GM18502 (cell line): ENCODE measurements around the gene USP30.
A peak's percentile ranks its signal among the peaks of the same experiment; 100 is the strongest.
"Not testable (repeated sequence)": the region's sequence is repeated elsewhere in the genome, so short reads cannot be mapped to it uniquely, and the experiment has no call there.

Experiments
- ATAC-seq: cut with Tn5 transposase; IDR thresholded peaks from one replicate; pipeline ENCODE4 v1.9.1; 2021; ENCODE audit warnings: mild to moderate bottlenecking; ENCODE audit not compliant: unreplicated experiment, poor library complexity

USP30 gene

DNA sequence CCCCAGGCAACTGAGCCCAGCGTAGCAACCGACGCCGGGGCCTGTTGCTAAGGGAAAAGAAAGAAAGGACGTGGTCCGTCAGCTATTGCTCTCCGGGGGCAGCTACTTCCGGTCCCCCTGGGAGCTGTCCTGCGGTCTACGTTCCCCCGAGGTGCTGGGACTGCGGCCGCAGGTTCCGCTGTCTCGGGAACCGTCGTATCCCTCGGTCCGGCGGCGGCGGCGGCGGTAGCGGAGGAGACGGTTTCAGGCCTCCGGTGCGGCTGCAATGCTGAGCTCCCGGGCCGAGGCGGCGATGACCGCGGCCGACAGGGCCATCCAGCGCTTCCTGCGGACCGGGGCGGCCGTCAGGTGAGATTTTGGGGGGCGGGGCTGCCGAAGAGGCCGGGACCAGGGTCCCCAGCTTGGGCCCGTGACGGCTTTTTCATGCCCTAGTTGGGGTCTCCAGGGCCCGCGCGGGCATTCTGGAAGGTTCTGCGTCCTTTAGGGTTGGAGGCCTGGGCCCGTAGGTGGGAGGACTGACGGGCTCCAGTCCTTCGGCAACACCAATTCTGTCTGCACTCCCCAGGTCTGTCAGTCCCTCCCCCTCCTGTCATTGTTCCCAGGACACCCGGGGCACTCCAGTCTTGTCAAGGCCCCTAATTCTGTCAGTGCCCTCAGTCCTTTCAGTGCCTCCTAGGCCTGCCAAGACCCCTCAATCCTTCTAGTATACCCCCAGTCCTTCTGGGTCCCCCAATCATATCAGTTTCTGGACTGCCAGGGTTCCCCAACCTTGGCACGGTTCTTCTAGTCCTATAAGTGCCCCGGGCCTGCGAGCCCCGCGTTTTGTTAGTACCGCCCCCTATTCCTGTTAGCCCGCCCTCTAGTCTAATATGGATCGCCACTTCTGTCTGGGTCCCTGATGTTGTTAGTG is at the start of gene USP30:
Gene USP30 (plus strand): TSS at position 163 of the 910 bp plus-strand sequence. CDS start 103 bp downstream, at position 266.
- peak; percentile 76 for ATAC-seq

DNA sequence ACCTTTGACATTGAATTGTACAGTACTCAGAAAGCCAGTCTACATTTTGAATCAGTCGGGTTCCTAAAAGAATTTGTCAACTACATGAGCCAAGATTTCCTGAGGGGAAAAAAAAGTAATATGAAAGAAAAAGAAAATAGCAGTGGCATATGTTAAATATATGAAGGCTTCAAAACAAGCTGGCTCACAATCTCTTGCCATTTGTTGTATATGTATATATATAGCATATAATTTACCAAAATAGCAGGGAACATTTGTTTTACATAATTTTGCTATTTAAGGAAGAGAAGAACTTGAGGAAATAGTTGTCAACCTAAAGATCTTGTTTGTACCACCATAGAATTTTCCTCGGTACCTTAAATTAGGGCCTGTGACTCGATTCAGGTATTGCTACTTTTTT is 48.4 kb upstream of the USP30 start:
- no peak for ATAC-seq

- ATAC-seq: no peak
Observed at GRCh38 chr12:109009766-109010165, 42.6 kb upstream of the USP30 start.

DNA sequence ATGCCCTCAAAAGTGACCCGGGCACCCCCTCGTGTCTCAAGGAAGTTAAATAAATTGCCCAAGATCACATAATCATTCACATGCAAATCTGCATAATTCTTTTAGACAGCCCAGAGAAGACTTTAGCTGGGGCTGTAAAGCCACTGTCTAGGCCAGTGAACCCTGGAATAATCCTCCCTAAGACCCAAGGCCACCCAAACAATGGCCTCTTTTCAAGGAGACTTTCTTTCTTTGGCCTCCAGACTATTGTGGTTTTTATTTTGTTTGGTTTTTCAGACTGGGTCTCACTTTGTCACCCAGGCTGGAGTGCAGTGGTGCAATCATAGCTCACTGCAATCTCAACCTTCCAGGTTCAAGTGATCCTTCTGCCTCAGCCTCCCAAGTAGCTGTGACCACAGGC is 42.1 kb upstream of the USP30 start:
- ATAC-seq: no peak

DNA sequence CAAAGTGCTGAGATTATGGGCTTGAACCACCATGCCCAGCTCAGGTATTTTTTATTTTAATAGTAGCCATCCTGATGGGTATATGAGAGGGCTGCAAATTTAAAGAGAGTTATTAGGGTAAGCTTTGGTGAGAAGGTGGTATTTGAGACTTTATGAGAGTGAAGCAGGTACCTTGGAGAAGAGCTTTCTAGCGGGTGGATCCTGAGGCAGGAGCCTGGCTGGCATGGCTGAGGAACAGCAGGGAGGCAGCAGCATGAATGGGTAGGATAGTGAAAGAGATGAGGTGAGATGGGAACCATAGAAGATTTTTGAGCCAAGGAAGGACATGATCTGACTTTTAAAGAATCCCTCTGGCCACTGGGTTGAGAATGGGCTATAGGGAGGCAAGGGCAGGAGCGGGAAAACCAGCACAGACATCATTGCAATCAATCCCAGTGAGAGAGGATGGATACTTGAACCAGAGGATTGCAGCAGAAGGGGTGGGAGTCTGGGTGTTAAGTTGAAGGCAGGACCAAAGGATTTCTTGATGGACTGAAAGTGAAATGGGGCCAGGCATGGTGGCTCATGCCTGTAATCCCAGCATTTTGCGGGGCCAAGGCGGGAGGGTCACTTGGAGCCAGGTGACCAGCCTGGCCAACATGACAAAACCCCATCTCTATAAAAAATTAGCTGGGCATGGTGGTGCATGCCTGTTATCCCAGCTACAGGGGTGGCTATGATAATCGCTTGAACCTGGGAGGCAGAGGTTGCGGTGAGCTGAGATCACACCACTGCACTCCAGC is 37.2 kb upstream of the USP30 start:
- no peak for ATAC-seq

- no peak for ATAC-seq
Observed at GRCh38 chr12:109016016-109016415, 36.4 kb upstream of the USP30 start.

DNA sequence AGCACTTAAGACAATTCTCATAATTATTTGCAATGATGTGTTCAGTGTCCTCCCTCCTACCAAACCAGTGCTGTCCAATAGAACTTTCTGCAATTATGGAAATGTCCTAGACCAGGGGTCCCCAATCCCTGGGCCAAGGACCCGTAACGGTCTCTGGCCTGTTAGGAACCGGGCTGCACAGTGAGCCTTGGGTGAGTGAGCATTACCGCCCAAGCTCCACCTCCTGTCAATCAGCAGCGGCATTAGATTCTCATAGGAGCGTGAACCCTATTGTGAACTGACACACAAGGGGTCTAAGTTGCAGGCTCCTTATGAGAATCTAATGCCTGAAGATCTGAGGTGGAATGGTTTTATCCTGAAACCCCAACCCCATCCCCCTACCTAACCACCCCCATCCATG is 35.4 kb upstream of the USP30 start:
- no peak for ATAC-seq

GRCh38 chr12:109018296-109018695 is 34.1 kb upstream of the USP30 start:
- no peak for ATAC-seq

GRCh38 chr12:109020146-109020795 is 32.1 kb upstream of the USP30 start:
- no peak for ATAC-seq

DNA sequence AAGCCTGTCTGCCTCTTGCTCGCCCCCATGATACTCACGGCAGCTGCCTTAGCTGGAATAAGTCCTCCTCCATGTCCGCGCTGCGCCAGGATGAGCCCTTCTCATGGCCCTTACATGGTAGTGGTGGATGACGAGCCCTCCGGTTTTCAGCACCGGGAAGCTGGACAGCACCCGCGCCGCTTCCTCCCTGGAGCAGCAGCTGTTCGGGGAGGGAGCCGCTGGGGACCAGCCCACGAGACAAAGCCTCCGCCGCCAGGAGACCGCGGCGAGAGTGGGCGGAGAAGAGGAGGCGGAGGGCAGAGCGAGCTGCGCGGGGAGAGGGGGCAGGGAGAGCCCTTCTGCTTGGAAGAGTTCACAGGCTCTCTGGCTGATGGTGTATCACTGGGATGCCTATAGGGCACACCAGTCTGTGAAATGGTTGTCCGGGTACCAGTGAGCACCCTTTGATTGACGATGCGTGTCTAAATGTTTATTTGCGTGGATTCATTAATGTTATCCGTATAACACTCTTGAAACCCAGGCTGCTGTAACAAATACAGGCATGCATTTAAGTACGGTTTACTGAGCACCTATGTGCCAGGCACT is 31.5 kb upstream of the USP30 start, which contains the start of gene SVOP:
Gene SVOP (minus strand): TSS at position 273 of the 585 bp plus-strand sequence. CDS start 200 bp downstream, at position 73.
- no peak for ATAC-seq

DNA sequence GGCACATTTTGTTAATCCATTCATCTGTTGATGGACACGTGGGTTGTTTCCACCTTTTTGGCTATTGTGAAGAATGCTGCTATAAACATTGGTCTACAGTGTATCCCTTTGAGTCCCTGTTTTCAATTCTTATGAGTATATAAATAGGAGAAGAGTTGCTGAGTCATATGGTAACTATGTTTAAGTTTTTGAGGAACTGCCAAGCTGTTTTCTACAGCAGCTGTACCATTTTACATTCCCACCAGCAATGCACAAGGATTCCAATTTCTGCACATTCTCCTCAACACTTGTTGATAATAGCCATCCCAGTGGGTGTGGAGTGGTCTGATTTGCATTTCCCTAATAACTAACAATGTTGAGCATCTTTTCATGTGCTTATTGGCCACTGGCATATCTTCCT is 24.6 kb upstream of the USP30 start:
- no peak for ATAC-seq

DNA sequence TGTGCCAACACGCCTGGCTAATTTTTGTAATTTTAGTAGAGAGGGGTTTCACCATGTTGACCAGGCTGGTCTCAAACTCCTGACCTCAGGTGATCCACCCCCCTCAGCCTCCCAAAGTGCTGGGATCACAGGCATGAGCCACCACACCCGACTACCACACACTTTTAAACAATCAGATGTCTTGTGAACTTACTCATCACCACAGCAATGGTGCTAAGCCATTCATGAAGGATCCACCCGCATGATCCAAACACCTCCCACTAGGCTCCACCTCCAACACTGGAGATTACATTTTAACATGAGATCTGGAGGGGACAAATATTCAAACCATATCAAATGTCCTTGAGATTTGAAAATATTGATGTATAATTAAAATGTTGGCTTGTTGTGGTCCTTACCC is 23.8 kb upstream of the USP30 start:
- ATAC-seq: not testable (repeated sequence)

DNA sequence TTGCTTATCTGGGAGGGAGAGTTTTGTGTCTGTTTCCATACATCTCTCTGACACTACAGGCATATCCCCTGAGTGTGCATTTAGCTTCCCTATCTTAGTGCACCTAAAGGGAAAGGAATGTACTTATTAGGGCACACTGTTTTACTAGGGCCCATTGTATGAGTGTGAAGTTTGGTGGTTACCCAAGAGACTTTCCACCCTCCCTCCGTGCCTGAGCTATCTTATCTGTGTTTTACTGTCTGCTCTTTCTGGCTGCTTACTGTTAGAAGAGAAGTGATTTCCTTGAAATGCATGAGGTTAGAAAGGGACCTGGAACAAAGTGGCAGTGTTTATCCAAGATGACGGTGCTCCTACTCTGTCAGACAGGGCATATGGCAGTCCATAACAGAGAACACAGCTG is 23.0 kb upstream of the USP30 start:
- ATAC-seq: no peak

DNA sequence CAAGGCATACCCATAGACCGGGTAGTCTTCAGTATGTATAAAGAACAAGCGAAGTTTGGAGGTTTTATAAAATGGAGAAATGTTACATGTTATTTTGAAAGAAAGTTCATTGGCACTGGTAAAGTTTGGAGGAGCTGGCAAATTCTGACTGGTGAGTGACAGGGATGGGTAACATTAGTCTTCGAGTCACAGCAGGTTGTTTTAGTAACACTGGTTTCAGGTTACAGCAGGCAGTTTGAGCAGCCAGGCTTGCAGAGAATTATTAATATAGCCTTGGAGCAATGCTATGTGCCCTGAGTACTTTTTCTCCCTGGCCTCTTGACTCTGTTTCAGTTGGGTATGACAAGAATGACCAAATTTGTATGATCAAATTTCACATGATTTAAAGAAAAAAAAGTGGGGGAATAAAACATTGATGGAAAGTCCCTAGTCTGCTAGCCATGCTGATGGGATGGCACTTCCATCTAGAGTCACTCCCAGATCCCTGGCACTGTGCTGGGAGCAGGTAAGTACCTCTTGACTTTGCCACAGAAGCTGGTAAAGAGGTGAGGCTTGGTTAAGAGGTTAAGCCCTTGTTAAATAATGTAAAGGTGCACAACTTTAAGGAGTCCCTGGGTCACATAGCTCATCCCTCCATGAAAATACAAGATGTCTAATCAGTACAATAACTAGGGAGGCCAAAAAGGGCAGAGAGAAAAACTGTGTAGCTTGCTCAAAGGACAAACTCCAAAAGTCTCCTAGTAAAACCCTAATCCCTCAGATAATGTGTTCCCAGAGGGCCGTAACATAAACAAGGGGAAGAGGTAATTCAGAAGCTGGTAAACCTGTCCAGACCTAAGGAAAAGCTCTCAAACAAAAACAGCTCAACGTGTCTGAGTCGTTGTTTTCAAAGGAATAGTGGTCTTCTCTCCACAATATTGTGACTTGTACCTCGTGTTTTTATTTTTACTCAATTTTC is 18.9 kb upstream of the USP30 start:
- ATAC-seq: no peak

DNA sequence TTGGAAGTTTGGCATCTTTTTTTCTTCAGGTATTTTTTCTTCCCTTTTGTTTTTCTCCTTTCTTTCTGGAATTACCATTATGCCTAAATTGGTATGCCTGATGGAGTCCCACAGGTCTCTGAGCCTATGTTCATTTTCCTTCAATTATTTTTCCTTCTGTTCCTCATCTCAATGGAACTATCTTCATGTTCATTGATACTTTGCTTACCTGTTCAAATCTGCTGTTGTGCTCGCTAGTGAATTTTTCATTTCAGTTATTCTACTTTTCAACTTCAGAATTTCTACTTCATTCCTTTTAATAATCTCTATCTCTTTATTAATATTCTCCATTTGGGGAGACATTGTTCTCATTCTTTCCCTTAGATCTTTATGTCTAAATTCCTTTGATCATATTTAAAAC is 15.4 kb upstream of the USP30 start:
- ATAC-seq: no peak

GRCh38 chr12:109044241-109044640 is 8.1 kb upstream of the USP30 start:
- ATAC-seq: no peak

GRCh38 chr12:109047081-109047805 is 5.1 kb upstream of the USP30 start:
- no peak for ATAC-seq

DNA sequence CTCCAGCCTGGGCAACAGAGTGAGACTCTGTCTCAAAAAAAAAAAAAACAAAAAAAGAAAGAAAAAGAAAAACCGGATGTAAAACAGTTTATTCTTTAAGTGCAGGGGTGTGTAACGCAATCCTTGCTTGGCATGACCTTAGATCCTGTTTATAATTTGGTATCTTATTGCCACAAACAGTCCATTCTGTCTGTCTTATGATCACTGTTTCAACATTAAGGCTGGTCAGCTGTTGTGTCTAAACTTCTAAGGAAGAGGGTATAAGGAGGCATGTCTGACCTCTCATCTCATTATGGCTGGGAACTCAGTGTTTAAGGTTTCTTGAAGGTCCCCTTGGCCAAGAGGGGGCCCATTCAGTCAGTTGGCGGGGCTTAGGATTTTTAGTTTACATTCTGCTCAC is 3.7 kb upstream of the USP30 start:
- ATAC-seq: not testable (repeated sequence)

DNA sequence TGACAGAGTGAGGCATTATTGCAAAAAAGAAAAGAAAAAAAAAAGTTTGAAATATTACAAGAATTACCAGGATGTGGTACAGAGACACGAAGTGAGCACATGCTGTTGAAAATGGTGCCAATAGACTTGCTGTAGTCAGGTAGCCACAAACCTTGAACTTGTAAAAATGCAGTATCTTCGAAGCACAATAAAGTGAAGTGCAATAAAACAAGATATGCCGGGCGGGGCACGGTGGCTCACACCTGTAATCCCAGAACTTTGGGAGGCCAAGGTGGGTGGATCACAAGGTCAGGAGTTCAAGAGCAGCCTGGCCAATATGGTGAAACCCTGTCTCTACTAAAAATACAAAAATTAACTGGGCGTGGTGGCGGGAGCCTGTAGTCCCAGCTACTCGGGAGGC is 2.6 kb upstream of the USP30 start:
- ATAC-seq: not testable (repeated sequence)
